RKO (cell line): Measurements from ENCODE around the gene MAPKAP1.

Experiments used
- DNase-seq: peaks from one replicate; pipeline ENCODE4 v3.0.0-alpha.2; 2016; ENCODE audit warnings: low spot score

MAPKAP1 gene

DNA sequence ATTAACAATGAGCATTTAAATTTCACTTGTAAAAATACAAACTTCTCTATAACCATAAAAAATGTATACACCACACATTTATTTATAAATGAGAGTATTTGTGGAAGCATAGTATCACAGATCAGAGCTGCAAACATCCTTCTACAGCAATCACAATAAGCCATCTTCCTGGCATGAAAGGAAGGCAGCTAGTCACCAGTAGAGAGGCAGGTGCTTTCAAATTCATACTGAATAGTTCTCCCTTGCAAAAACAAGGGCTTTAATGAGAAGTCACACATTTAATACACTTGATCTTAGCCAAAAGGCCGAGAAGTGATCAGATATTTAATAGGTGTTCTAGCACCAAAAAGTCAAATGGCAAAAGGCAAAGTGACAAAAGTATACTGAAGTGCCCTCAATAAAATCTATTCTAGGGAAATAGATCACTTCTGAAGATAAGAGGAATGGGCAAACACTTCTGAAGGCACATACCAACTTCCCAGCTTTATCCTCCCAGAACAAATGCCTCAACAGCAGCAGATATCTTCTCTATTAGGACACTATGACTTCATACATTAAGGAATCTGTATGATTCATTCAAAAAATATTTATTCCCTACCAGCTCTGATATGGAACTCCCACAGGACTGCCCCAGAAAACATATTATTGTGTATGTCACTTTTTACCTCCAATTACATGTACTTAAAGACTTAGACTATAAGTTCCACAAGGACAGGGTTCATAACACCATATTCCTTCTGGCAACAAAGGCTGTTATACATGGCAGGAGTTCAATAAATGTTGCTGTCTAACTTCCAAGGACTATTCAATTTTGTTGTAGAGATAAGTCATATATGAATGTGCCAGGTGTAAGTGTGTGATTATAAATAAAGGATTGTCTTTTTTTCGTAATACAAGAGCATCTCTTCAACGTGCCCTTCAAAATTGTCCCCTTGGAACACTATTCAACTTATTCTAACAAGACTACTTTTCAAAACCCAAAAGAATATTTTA, 31.7 kb downstream of the MAPKAP1 start:
- DNase-seq = peak; percentile 87

DNA sequence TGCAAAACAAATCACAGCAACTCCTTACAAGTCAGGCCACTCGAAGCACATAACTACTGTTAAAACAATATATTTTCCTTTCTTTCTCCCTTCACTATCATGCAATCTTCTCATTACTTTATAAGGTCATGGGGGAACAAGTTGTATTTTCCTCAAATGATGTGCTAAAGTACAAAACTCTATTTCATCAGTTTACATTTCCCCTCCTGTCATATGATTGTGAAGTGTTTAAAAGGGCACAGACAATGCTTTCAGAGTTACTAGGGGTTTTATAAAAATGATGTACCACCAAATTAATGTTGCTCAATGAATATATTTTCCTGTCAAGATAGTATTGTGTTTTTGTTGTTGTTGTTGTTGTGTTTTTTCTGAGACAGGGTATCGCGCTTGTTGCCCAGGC, 34.1 kb downstream of the MAPKAP1 start:
- no peak for DNase-seq

DNA sequence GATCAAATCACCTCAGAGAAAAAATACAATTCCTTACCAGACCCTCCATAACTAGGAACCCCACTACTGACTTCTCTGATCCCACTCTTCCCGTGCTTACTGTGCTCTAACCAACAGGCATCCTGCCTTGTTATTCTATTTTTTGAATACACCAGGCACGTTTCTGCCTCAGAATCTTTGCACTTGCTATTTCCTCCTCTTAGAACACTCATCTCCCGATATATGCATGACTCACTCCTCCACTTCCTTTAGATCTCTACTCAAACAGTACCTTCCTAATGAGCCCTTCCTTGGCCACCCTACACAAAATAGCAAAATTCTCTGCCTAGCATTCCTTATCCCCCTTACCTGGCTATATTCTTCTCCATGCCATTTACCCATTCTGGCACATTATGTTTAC, 43.9 kb downstream of the MAPKAP1 start:
- DNase-seq = peak; percentile 90

GRCh38 chr9:125660557-125660956, 46.5 kb downstream of the MAPKAP1 start:
- DNase-seq = no peak

DNA sequence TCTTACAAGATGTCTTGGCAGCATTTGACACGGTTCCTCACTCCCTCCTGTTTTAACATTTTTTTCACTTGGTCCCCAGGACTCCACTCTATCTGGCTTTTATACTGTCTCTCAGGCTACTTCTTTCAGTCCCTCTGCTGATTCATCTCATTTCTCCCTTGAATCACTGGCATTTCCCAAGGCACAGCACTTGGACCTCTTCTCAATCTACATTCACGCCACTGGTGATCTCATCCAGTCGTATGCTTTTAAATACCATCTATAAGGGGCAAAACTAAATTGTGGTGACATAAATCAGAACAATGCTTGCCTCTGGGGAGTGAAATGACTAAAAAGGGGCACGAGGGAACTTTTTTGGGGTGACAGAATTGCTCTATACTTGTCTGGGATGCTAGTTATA, 47.1 kb downstream of the MAPKAP1 start:
- peak; percentile 69 for DNase-seq

DNA sequence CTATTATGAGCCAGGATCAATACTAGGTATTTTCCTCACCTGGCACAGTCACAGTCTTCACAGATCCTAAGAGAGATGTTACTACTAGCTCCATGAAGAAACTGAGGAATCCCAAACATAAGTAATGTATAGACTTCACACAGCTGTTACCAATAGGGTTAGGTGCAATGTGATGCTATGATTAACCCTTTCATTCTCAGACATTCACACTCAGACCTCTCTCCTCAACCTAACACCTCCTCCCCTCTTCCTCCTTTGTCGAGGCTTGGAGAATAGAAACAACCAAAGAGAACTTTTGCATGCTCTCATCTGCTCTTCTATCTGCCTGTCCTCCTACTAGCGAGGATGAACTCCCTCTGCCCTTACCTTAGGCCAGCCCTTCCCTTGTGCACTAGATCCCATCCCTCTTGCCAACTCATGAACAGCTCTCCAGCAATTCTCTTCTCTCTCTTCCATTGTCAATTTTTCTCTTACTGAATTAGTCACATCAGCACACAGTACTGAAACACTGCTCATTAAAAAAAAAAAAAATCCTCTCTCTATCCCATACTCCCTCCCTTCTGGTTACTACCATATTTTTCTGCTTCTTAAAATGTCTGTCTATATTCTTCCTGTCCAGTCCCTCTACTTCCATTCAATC, 47.7 kb downstream of the MAPKAP1 start:
- no peak for DNase-seq

- no peak for DNase-seq
Observed at GRCh38 chr9:125656560-125656959, 50.4 kb downstream of the MAPKAP1 start.

- DNase-seq = no peak
Observed at GRCh38 chr9:125655691-125656410, 51.2 kb downstream of the MAPKAP1 start.

- no peak for DNase-seq
Observed at GRCh38 chr9:125655066-125655633, 51.9 kb downstream of the MAPKAP1 start.

DNA sequence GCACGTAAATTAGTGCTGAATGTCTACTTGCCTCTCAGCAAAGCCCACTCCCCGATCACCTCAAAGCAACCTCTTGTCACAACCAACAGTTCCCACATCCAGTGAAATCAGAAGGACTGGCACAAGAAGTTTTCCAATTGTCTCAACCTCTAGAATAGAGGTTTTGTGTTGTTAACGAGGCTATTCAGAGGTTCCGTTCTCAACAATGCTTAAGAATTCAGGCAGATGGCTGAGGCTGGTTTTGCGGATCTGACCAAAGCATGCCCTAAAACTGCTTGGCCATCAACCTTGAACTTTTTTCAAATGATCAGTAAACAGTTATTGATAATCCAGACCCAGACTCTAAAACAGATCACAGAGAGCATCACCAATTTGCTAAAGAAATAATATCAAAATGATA, 52.9 kb downstream of the MAPKAP1 start:
- DNase-seq = no peak

DNA sequence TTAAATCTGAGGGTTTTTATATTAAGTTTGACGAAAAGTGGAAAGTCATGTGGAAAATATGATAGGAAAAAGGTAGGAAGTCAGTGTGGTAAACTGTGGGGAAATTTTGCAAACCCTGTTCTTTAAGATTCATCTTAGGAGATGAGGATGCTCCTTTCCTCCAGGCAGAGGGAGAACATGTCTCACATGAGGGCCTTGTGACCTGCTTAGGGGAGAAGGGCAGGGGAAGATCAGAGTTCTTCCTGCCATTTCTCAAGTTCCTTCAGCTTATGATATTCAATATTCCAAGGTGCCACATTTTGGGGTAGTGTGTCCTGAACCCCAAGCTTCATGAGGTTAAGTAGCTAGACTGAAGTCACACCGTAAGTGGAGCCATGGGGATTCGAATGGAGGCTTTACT, 53.7 kb downstream of the MAPKAP1 start:
- DNase-seq = no peak

- DNase-seq = no peak
Observed at GRCh38 chr9:125652759-125653158, 54.2 kb downstream of the MAPKAP1 start.

DNA sequence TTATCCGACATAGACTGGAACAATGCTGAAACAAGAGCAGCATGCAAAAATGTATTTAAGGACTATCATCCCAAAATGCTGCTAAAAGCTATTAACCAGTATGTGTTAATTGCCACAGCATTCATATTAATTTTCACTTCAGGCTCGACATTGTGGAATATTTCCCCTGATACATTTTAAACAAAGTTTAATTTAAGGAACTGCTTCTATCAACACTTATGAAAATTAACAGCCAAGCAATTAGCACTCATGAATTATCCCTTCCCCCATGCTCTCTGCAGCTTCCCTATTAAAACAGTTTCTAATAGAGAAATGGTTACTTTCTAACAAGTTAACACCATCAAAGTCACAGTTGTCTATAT, 54.8 kb downstream of the MAPKAP1 start:
- DNase-seq = no peak

GRCh38 chr9:125651576-125652232, 55.3 kb downstream of the MAPKAP1 start:
- DNase-seq = no peak

DNA sequence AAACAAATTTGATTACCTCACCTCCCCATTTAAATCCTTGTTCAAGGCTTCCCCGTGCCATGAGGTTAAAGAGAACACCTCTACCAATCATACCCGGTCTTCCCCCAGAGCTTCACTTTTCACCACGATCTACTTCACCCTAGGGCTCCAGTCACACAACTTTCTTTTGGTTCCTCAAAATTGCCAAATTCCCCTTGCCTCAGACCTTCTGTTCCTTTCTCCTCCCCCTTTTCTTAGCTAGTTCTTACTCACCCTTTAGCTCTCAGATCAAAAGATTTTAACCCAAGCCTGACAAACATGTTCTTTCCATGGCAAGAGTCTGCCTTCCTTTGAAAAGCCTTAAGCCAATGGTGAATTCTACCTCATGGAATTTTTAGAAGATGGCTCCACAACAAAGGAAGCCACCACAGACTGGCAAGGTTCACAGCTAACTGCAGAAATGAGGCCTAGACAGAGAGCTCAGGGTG, 56.7 kb downstream of the MAPKAP1 start:
- peak; percentile 96 for DNase-seq

DNA sequence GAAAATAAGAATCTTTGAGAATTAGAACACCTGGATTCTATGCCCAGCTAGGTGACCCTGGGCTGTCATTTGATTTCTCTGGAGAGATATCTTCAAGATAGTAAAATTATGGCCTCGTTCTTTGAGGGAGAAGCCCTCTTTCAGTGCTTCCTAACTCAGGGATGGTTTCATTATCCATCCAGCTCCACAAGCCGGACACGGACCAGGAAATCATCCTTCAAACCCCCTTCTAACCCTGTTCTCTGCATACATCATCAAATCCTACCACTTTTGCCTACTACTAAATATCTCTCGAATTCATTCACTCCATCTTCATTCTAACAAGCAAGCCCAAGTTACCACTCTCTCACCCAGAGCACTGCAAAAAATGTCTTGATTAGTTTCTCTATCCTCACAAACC, 57.2 kb downstream of the MAPKAP1 start:
- DNase-seq = no peak

DNA sequence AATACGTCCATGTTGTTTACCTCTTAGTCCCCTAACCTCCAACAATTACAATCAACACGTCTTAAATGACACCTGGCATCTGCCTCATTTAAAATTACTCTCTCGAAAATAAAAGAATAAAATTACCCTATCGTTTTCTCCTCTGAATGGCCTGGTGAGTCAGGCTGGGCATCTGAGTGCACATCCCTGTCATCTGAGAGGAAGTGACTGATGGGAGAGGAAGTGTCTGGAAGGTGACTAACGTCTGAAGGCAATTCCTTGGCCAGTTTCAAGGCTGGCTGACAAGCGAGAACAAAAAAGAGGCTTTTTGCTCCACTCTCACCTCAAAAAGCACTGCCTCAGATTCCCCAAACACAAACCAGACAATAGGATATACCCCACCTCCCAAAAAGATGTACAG, 57.7 kb downstream of the MAPKAP1 start:
- peak; percentile 98 for DNase-seq

GRCh38 chr9:125648294-125648693, 58.7 kb downstream of the MAPKAP1 start:
- peak; percentile 61 for DNase-seq

DNA sequence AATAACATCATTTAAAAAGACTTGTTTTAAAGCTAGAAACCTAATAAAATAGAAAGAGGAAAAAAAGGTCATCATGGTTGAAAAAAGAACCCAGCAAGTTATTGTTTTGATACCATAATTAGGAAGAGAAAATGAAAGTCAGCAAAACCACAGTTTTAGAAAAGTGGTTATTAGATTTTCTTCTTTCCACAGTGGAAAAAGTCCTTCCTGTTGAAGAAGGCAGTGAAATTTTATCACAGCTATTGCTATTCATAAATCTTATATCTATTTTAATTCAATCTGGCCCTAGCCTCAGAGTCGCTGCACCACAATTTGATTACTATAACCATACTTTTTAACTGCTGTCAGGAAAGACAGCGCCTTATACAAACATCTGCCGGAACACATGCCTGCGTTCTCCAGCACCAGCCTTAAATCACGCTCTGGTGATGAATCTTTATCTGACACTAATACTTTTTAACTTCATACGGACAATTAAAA, 60.3 kb downstream of the MAPKAP1 start:
- DNase-seq = peak; percentile 63

GRCh38 chr9:125646217-125646616, 60.8 kb downstream of the MAPKAP1 start:
- no peak for DNase-seq

- DNase-seq = no peak
Observed at GRCh38 chr9:125644819-125645507, 62.0 kb downstream of the MAPKAP1 start.
